Measurements from ENCODE around the gene CREBBP.

DNA sequence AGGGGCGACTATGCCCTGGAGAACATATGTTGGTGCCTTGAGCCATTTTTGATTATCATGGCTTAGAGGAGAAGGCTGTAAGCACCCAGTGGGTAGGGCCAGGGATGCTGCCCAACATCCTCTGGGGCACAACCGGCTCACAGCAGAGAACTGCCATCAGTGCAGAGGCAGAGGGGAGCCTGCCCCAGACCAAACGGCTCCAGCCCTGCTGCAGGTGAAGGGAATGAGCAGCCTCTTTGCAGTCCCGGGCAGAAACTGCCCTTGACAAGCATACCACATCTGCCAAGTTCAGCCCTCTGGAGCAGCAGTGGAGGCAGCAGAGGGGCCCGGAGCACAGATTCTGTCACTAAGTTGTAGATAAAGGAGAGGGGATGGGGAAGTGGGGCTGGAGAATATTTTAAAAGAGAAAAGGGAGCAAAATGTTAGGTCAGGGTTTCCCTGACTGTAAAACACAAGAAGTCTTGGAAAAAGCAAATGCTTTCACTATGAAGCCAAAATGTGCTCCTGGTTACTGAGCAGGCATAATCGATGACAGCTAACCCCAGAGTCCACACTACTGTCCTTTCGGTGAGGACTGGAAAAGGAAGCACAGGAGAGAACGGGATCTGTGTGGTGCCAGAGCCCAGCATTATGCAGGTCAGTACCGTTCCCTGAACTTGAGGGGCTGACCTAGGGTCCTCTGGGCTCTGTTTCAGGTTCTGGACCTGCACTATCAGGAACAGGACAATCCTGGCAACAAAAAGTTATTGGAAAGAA lies 72.0 kb downstream of the CREBBP start:
- TF ChIP-seq, protein P1, sequence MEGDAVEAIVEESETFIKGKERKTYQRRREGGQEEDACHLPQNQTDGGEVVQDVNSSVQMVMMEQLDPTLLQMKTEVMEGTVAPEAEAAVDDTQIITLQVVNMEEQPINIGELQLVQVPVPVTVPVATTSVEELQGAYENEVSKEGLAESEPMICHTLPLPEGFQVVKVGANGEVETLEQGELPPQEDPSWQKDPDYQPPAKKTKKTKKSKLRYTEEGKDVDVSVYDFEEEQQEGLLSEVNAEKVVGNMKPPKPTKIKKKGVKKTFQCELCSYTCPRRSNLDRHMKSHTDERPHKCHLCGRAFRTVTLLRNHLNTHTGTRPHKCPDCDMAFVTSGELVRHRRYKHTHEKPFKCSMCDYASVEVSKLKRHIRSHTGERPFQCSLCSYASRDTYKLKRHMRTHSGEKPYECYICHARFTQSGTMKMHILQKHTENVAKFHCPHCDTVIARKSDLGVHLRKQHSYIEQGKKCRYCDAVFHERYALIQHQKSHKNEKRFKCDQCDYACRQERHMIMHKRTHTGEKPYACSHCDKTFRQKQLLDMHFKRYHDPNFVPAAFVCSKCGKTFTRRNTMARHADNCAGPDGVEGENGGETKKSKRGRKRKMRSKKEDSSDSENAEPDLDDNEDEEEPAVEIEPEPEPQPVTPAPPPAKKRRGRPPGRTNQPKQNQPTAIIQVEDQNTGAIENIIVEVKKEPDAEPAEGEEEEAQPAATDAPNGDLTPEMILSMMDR (IDR thresholded peaks at IDR 0.05) = no peak
- no peak for TF ChIP-seq POLR2A (IDR thresholded peaks at IDR 0.05)
